Fibroblast of villous mesenchyme (primary cell): ENCODE measurements around the gene ACVR2B. TPM values are rescaled to one million over a fixed set of nuclear protein-coding genes. Genes with fewer than 3 reads are reported as not detected.

Source experiments
- DNase-seq: peaks from one replicate; pipeline ENCODE4 v3.0.0-alpha.2; 2010; ENCODE audit warnings: low read depth
- H3K4me3 ChIP-seq: 2 replicates; pipeline ENCODE4 v1.5.1; 2011; ENCODE audit warnings: low read depth, mild to moderate bottlenecking, low read length
- total RNA-seq: library from RNA; depleted of rRNA; stranded (reverse); fragments of >200 nt; gene quantifications from 2 replicates; pipeline ENCODE4 v1.2.3, GENCODE V29; 2012
- TF ChIP-seq, protein P1 (sequence below): IDR thresholded peaks from 2 replicates; pipeline ENCODE4 v1.5.1; 2012; ENCODE audit warnings: low read depth, mild to moderate bottlenecking, low read length; ENCODE audit not compliant: insufficient read depth

Gene ACVR2B
- total RNA-seq, 1 donor, result 1.3 TPM

GRCh38 chr3:38465588-38466154, 12.0 kb downstream of the ACVR2B start:
- TF ChIP-seq, protein P1, sequence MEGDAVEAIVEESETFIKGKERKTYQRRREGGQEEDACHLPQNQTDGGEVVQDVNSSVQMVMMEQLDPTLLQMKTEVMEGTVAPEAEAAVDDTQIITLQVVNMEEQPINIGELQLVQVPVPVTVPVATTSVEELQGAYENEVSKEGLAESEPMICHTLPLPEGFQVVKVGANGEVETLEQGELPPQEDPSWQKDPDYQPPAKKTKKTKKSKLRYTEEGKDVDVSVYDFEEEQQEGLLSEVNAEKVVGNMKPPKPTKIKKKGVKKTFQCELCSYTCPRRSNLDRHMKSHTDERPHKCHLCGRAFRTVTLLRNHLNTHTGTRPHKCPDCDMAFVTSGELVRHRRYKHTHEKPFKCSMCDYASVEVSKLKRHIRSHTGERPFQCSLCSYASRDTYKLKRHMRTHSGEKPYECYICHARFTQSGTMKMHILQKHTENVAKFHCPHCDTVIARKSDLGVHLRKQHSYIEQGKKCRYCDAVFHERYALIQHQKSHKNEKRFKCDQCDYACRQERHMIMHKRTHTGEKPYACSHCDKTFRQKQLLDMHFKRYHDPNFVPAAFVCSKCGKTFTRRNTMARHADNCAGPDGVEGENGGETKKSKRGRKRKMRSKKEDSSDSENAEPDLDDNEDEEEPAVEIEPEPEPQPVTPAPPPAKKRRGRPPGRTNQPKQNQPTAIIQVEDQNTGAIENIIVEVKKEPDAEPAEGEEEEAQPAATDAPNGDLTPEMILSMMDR, result no peak
- DNase-seq, result no peak
- no peak overlapping the region for H3K4me3 ChIP-seq

DNA sequence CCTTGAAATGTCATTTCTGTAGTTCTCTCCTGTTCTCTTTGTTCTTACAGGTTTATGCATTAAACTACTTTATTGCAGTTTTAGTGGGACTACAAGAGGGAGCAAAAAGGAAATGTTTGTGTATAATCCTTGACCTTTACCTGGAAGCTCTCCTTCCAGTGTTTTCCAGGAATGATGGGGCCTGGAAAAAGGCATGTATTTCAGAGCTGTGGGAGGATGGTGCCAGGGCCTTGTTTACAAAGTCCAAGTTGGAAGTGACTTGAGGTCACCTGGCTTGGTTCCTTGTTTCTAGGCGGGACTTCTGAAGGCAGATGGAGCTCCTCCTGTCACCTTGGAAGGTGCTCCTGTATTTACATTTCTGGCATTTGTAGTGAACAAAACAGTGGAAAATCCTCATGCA, 15.1 kb downstream of the ACVR2B start:
- TF ChIP-seq, protein P1, result no peak
- no peak for DNase-seq
- no peak overlapping the region for H3K4me3 ChIP-seq

DNA sequence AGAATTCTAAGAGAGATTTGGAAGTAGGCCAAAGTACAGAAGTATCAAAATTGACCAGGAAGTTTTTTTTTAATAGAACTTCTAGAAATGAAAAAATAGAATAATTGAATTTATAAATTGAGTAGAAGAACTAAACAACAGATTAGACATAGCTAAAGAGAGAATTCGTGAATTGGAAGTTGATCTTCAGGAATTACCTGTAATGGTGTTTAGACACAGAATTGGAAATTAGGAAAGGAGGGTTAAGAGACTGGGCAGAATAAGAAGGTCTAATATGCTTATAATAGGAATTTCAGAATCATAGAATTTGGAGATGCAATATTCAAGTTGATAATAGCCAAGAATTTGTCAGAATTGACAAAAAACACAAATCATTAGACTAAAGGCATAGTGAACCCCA, 16.2 kb downstream of the ACVR2B start:
- no peak for DNase-seq
- TF ChIP-seq, protein P1, result no peak
- H3K4me3 ChIP-seq, result no peak overlapping the region

DNA sequence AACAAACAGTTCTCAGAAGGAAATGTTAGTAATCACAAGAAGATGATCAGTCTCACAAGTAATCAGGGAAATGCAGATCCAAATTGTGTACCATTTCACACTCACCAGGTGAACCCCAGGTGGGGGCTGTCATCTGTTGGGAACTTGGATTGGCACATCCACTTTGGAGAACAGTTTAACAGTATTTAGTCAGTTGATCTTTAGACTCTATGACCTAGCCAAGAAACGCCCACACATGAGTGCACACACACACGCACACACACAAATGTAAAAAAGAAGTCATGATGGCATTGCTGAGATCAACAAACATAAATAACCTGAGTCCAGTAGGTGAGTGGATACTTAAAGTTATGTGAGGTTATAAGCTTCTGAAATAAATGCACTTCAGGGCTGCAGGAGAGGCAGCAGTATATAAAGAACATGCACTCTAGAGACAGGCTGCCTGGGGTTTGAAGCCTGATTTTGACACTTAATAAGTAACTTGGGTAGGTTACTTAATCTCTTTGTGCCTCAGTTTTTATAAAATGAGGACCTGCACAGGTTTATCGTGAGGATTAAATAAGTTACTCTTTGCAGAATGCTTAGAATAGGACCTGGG, 17.7 kb downstream of the ACVR2B start:
- TF ChIP-seq, protein P1, result no peak
- no peak overlapping the region for H3K4me3 ChIP-seq
- no peak for DNase-seq

DNA sequence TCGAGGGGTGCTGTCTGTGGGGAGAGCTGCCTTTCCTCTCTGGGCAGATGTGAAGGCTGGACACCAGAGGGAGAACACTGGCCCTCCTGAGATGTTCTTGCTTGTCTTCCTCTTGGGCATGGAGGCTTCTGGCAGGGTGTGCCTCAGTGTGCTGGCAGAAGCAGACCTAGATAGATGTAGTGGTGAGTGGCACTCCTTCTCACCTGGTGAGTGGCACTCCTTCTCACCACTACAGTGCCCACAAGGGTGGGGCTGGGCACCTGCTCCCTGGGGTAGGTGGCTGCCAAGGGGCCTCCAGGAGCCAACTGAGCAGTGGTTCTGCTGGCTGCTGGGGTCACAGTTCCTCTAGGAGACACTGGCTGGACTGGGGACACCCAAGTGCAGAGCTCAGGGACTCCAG, 18.7 kb downstream of the ACVR2B start:
- TF ChIP-seq, protein P1, result no peak
- H3K4me3 ChIP-seq, result no peak overlapping the region
- DNase-seq, result no peak

- H3K4me3 ChIP-seq, result no peak overlapping the region
- DNase-seq, result no peak
Observed at GRCh38 chr3:38473229-38473628, 19.5 kb downstream of the ACVR2B start.

More at GRCh38 chr3:38473229-38473628, 19.5 kb downstream of the ACVR2B start:
- TF ChIP-seq, protein P1, result no peak
